ENCODE results near the gene CLCN3. TPM values are rescaled to one million over a fixed set of nuclear protein-coding genes. Genes with fewer than 3 reads are reported as not detected.
A peak's percentile ranks its signal among the peaks of the same experiment; 100 is the strongest.

CLCN3 gene
- total RNA-seq, 1 experiment from 2014 or later: 56.0 TPM

DNA sequence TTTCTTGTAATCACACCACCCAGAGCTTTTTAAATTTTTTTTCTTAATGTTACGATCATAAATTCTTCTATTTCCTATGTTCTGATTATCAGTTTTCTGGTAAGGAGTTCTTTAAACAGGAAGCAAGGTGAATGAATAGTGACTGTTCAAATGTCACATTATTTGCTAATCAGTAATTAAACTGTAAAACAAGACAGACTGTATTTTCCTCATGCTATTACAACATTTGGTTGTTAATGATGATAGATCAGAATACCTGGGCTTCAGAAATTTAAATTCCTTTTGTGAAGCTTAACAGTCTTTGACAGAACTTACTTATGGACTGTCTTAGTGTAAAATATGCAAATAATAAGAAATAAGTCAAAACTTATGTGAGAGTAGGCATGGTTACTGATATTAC lies 41.4 kb downstream of the CLCN3 start:
- intact Hi-C loops (cut with micrococcal nuclease): no loop called here
- peaks cover 18% of the 10 kb centered on the region for H3K4me1 Mint-ChIP-seq (ENCODE audit: insufficient read depth, unreplicated experiment)
- TF ChIP-seq, protein P1, sequence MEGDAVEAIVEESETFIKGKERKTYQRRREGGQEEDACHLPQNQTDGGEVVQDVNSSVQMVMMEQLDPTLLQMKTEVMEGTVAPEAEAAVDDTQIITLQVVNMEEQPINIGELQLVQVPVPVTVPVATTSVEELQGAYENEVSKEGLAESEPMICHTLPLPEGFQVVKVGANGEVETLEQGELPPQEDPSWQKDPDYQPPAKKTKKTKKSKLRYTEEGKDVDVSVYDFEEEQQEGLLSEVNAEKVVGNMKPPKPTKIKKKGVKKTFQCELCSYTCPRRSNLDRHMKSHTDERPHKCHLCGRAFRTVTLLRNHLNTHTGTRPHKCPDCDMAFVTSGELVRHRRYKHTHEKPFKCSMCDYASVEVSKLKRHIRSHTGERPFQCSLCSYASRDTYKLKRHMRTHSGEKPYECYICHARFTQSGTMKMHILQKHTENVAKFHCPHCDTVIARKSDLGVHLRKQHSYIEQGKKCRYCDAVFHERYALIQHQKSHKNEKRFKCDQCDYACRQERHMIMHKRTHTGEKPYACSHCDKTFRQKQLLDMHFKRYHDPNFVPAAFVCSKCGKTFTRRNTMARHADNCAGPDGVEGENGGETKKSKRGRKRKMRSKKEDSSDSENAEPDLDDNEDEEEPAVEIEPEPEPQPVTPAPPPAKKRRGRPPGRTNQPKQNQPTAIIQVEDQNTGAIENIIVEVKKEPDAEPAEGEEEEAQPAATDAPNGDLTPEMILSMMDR (IDR thresholded peaks at IDR 0.05; ENCODE audit: unreplicated experiment): no peak
- no peaks in the 10 kb centered on the region for H3K9me3 Mint-ChIP-seq (ENCODE audit: unreplicated experiment)
- ChIA-PET POLR2A (interaction anchor here (0.6 to 10.3 kb wide), 12 partner anchors 8 to 830 kb away, joined by 3 to 303 read pairs (median 4); partner anchors contain the start of genes CLCN3, HPF1 and NEK1), CTCF (interaction anchor here (0.6 to 1.4 kb wide), 2 partner anchors 42 to 657 kb away, joined by 3 to 7 read pairs; no protein-coding TSS in a partner anchor)
- H3K4me3 Mint-ChIP-seq (ENCODE audit: unreplicated experiment): peak overlapping the region; percentile 87
- peaks cover 12% of the 10 kb centered on the region for H3K36me3 Mint-ChIP-seq (ENCODE audit: insufficient read depth, unreplicated experiment)
- BruUV-seq (replicated peaks): no TSS peak
- H3K27me3 Mint-ChIP-seq (ENCODE audit: insufficient read depth, unreplicated experiment): no peaks in the 10 kb centered on the region
- DNase-seq (ENCODE audit: unreplicated experiment): no peak
- peak overlapping the region; percentile 95 for H3K27ac Mint-ChIP-seq (ENCODE audit: low read depth, unreplicated experiment)

DNA sequence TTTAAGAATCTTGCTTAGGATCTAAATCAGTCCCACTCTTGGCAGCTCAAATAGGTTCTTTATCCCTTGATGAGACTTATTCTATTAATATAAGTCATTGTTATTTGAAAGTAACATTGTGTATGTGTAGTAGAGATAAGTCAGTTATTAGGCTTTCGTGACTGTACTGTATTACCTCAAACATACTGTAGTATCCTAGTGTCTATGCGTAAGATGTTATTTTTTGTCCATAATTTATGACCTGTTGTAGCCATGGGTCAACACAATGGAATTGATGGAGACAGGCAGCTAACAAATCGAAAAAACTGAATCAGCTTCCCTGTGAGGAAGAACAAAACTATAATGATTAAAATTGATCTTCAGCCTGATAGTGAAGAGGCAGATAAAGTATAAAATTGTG lies 41.8 kb downstream of the CLCN3 start:
- Mint-ChIP-seq H3K9me3 (ENCODE audit: unreplicated experiment) (no peaks in the 10 kb centered on the region), H3K36me3 (ENCODE audit: insufficient read depth, unreplicated experiment) (peaks cover 12% of the 10 kb centered on the region), H3K27ac (ENCODE audit: low read depth, unreplicated experiment) (peak overlapping the region; percentile 95), H3K27me3 (ENCODE audit: insufficient read depth, unreplicated experiment) (no peaks in the 10 kb centered on the region), H3K4me3 (ENCODE audit: unreplicated experiment) (peak overlapping the region; percentile 87), H3K4me1 (ENCODE audit: insufficient read depth, unreplicated experiment) (peaks cover 18% of the 10 kb centered on the region)
- no peak for DNase-seq (ENCODE audit: unreplicated experiment)
- intact Hi-C loops (cut with micrococcal nuclease): no loop called here
- POLR2A ChIA-PET: interaction anchor here (0.6 to 10.3 kb wide), 10 partner anchors 8 to 1632 kb away, joined by 3 to 303 read pairs (median 5); partner anchors contain the start of genes CLCN3, HPF1 and NEK1
- TF ChIP-seq, protein P1 (IDR thresholded peaks at IDR 0.05; ENCODE audit: unreplicated experiment): no peak
- CTCF ChIA-PET: interaction anchor here (1.4 kb wide), 1 partner anchor 43 kb away, joined by 7 read pairs; no protein-coding TSS in a partner anchor
- BruUV-seq (replicated peaks): no TSS peak

- intact Hi-C loops (cut with micrococcal nuclease): no loop called here
- ChIA-PET CTCF (interaction anchor here (1.6 kb wide), 1 partner anchor 44 kb away, joined by 5 read pairs; no protein-coding TSS in a partner anchor), POLR2A (interaction anchor here (7.0 to 10.3 kb wide), 2 partner anchors 43 to 50 kb away, joined by 122 to 303 read pairs; partner anchors contain the start of genes CLCN3 and NEK1)
- DNase-seq (ENCODE audit: unreplicated experiment): no peak
- no peaks in the 10 kb centered on the region for H3K9me3 Mint-ChIP-seq (ENCODE audit: unreplicated experiment)
- H3K4me1 Mint-ChIP-seq (ENCODE audit: insufficient read depth, unreplicated experiment): peaks cover 12% of the 10 kb centered on the region
- H3K27me3 Mint-ChIP-seq (ENCODE audit: insufficient read depth, unreplicated experiment): no peaks in the 10 kb centered on the region
- TF ChIP-seq, protein P1 (IDR thresholded peaks at IDR 0.05; ENCODE audit: unreplicated experiment): no peak
- H3K36me3 Mint-ChIP-seq (ENCODE audit: insufficient read depth, unreplicated experiment): peaks cover 17% of the 10 kb centered on the region
- H3K27ac Mint-ChIP-seq (ENCODE audit: low read depth, unreplicated experiment): peak overlapping the region; percentile 55
- no peak overlapping the region for H3K4me3 Mint-ChIP-seq (ENCODE audit: unreplicated experiment)
- BruUV-seq (replicated peaks): no TSS peak
These were observed 43.0 kb downstream of the CLCN3 start for GRCh38 chr4:169663402-169663801.

- no peak overlapping the region for H3K4me3 Mint-ChIP-seq (ENCODE audit: unreplicated experiment)
- intact Hi-C loops (cut with micrococcal nuclease): no loop called here
- ChIA-PET POLR2A (interaction anchor here (1.0 to 10.3 kb wide), 4 partner anchors 39 to 94 kb away, joined by 3 to 303 read pairs (median 63); partner anchors contain the start of genes CLCN3, HPF1 and NEK1), CTCF (interaction anchor here (1.6 kb wide), 1 partner anchor 44 kb away, joined by 5 read pairs; no protein-coding TSS in a partner anchor)
- BruUV-seq (replicated peaks): no TSS peak
- H3K4me1 Mint-ChIP-seq (ENCODE audit: insufficient read depth, unreplicated experiment): peaks cover 12% of the 10 kb centered on the region
- H3K36me3 Mint-ChIP-seq (ENCODE audit: insufficient read depth, unreplicated experiment): peaks cover 21% of the 10 kb centered on the region
- DNase-seq (ENCODE audit: unreplicated experiment): no peak
- H3K9me3 Mint-ChIP-seq (ENCODE audit: unreplicated experiment): no peaks in the 10 kb centered on the region
- TF ChIP-seq, protein P1 (IDR thresholded peaks at IDR 0.05; ENCODE audit: unreplicated experiment): no peak
- peak overlapping the region; percentile 55 for H3K27ac Mint-ChIP-seq (ENCODE audit: low read depth, unreplicated experiment)
- H3K27me3 Mint-ChIP-seq (ENCODE audit: insufficient read depth, unreplicated experiment): no peaks in the 10 kb centered on the region
These were observed 43.5 kb downstream of the CLCN3 start for GRCh38 chr4:169663831-169664230.

Measured in MCF 10A (cell line).